ENCODE results near the gene ARID4B. TPM values are rescaled to one million over a fixed set of nuclear protein-coding genes. Genes with fewer than 3 reads are reported as not detected.

The ARID4B gene
- polyA plus RNA-seq, 1 donor from 2014 or later: 49.3 TPM

- H4K20me1 ChIP-seq (ENCODE audit: insufficient read depth): no peaks in the 10 kb centered on the region
- H2AFZ ChIP-seq (ENCODE audit: low read depth, low read length): no peak overlapping the region
- TF ChIP-seq EZH2 (IDR thresholded peaks at IDR 0.05; ENCODE audit: borderline replicate concordance, insufficient read depth, low read length, poor library complexity, severe bottlenecking) (no peak), EP300 (conservative IDR thresholded peaks at IDR 0.05; ENCODE audit: poor library complexity, severe bottlenecking) (no peak), POLR2AphosphoS5 (IDR thresholded peaks at IDR 0.05) (no peak), CTCF (IDR thresholded peaks at IDR 0.05; ENCODE audit: poor library complexity, severe bottlenecking) (no peak), RAD21 (conservative IDR thresholded peaks at IDR 0.05) (no peak), TAF1 (IDR thresholded peaks at IDR 0.05; ENCODE audit: low read depth) (no peak), MXI1 (conservative IDR thresholded peaks at IDR 0.05; ENCODE audit: poor library complexity, severe bottlenecking) (no peak), SMC3 (conservative IDR thresholded peaks at IDR 0.05; ENCODE audit: poor library complexity) (no peak), REST (IDR thresholded peaks at IDR 0.05; ENCODE audit: borderline replicate concordance) (no peak)
- H3K4me2 ChIP-seq (ENCODE audit: low read length): no peak overlapping the region
- no peaks in the 10 kb centered on the region for H3K27me3 ChIP-seq (ENCODE audit: insufficient read depth, low read depth, low read length)
- H3K9me2 ChIP-seq (ENCODE audit: insufficient read depth, low read length): no peaks in the 10 kb centered on the region
- no peak overlapping the region for H3K27ac ChIP-seq (ENCODE audit: low read length)
- H3K79me2 ChIP-seq (replicated peaks; ENCODE audit: insufficient read depth, low read length): peaks cover 17% of the 10 kb centered on the region
- no peaks in the 10 kb centered on the region for H3K9me3 ChIP-seq (ENCODE audit: low read length)
- H3K4me3 ChIP-seq (ENCODE audit: low read length): no peak overlapping the region
- no peaks in the 10 kb centered on the region for H3F3A ChIP-seq (ENCODE audit: insufficient read depth, low read length, poor library complexity, severe bottlenecking)
- H3K36me3 ChIP-seq (ENCODE audit: insufficient read depth, low read length): peaks cover 7% of the 10 kb centered on the region
- no peak overlapping the region for H3K9ac ChIP-seq (ENCODE audit: low read length)
Observed at GRCh38 chr1:235250430-235250829, 77.5 kb downstream of the ARID4B start.

- no peaks in the 10 kb centered on the region for H3K27me3 ChIP-seq (ENCODE audit: insufficient read depth, low read depth, low read length)
- H3K4me2 ChIP-seq (ENCODE audit: low read length): no peak overlapping the region
- H3F3A ChIP-seq (ENCODE audit: insufficient read depth, low read length, poor library complexity, severe bottlenecking): no peaks in the 10 kb centered on the region
- no peak overlapping the region for H3K9ac ChIP-seq (ENCODE audit: low read length)
- no peak overlapping the region for H2AFZ ChIP-seq (ENCODE audit: low read depth, low read length)
- H3K79me2 ChIP-seq (replicated peaks; ENCODE audit: insufficient read depth, low read length): peaks cover 13% of the 10 kb centered on the region
- H3K9me3 ChIP-seq (ENCODE audit: low read length): no peaks in the 10 kb centered on the region
- H3K36me3 ChIP-seq (ENCODE audit: insufficient read depth, low read length): peaks cover 7% of the 10 kb centered on the region
- H3K9me2 ChIP-seq (ENCODE audit: insufficient read depth, low read length): no peaks in the 10 kb centered on the region
- H3K27ac ChIP-seq (ENCODE audit: low read length): no peak overlapping the region
- TF ChIP-seq TAF1 (IDR thresholded peaks at IDR 0.05; ENCODE audit: low read depth) (no peak), CTCF (IDR thresholded peaks at IDR 0.05; ENCODE audit: poor library complexity, severe bottlenecking) (no peak), EZH2 (IDR thresholded peaks at IDR 0.05; ENCODE audit: borderline replicate concordance, insufficient read depth, low read length, poor library complexity, severe bottlenecking) (no peak)
- H4K20me1 ChIP-seq (ENCODE audit: insufficient read depth): no peaks in the 10 kb centered on the region
- H3K4me3 ChIP-seq (ENCODE audit: low read length): no peak overlapping the region
Observed at GRCh38 chr1:235246022-235246948, 81.7 kb downstream of the ARID4B start.

All from neural cell (in vitro differentiated cells).